ENCODE measurements around the gene RFPL1.

GRCh38 chr22:29391546-29391945 is 46.8 kb upstream of the RFPL1 start:
- TF ChIP-seq POLR2AphosphoS5 (IDR thresholded peaks at IDR 0.05; ENCODE audit: low read depth) (no peak), REST (IDR thresholded peaks at IDR 0.05; ENCODE audit: insufficient replicate concordance, low read depth) (no peak), GABPA (IDR thresholded peaks at IDR 0.05; ENCODE audit: low read depth) (no peak), SPI1 (IDR thresholded peaks at IDR 0.05; ENCODE audit: borderline replicate concordance, low read depth) (no peak)
- TF ChIP-seq, protein P1, sequence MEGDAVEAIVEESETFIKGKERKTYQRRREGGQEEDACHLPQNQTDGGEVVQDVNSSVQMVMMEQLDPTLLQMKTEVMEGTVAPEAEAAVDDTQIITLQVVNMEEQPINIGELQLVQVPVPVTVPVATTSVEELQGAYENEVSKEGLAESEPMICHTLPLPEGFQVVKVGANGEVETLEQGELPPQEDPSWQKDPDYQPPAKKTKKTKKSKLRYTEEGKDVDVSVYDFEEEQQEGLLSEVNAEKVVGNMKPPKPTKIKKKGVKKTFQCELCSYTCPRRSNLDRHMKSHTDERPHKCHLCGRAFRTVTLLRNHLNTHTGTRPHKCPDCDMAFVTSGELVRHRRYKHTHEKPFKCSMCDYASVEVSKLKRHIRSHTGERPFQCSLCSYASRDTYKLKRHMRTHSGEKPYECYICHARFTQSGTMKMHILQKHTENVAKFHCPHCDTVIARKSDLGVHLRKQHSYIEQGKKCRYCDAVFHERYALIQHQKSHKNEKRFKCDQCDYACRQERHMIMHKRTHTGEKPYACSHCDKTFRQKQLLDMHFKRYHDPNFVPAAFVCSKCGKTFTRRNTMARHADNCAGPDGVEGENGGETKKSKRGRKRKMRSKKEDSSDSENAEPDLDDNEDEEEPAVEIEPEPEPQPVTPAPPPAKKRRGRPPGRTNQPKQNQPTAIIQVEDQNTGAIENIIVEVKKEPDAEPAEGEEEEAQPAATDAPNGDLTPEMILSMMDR (IDR thresholded peaks at IDR 0.05; ENCODE audit: insufficient read depth, low read length) = no peak

Data from HL-60 (cell line).